Neural crest cell (in vitro differentiated cells): ENCODE measurements around the gene C1orf105. TPM values are rescaled to one million over a fixed set of nuclear protein-coding genes. Genes with fewer than 3 reads are reported as not detected.

Experiments used
- DNase-seq: peaks from one replicate; pipeline ENCODE4 v3.0.0; 2021; ENCODE audit warnings: low read depth, mixed read lengths, low spot score
- H3K27ac Mint-ChIP-seq: one replicate; pipeline ENCODE4 v1.8.0; 2021; ENCODE audit warnings: mild to moderate bottlenecking, mixed read lengths; ENCODE audit not compliant: unreplicated experiment
- H3K27me3 Mint-ChIP-seq: 2 replicates; pipeline ENCODE4 v1.8.0; 2021; ENCODE audit warnings: low read depth, mild to moderate bottlenecking, mixed read lengths
- H3K36me3 Mint-ChIP-seq: 2 replicates; pipeline ENCODE4 v1.8.0; 2021; ENCODE audit warnings: low read depth, mild to moderate bottlenecking, mixed read lengths
- H3K4me1 Mint-ChIP-seq: 2 replicates; pipeline ENCODE4 v1.8.0; 2021; ENCODE audit warnings: mixed read lengths
- H3K4me3 Mint-ChIP-seq: one replicate; pipeline ENCODE4 v1.8.0; 2021; ENCODE audit warnings: mild to moderate bottlenecking, mixed read lengths
- H3K9me3 Mint-ChIP-seq: 2 replicates; pipeline ENCODE4 v1.8.0; 2021; ENCODE audit warnings: mixed read lengths
- CTCF ChIP-seq: fragments of 200-600 bp; sonication (generic); conservative IDR thresholded peaks from 2 replicates; pipeline ENCODE4 v1.5.0; 2021; ENCODE audit warnings: antibody characterized with exemption, mild to moderate bottlenecking
- total RNA-seq: library from RNA; stranded (reverse); gene quantifications from 2 replicates; pipeline ENCODE4 v1.2.1, GENCODE V29; 2021

The C1orf105 gene
- total RNA-seq, 1 donor from 2014 or later = not detected

GRCh38 chr1:172411791-172412338, 8.6 kb upstream of the C1orf105 start:
- H3K4me3 Mint-ChIP-seq = no peak overlapping the region
- H3K27me3 Mint-ChIP-seq = no peaks in the 10 kb centered on the region
- H3K9me3 Mint-ChIP-seq = no peaks in the 10 kb centered on the region
- TF ChIP-seq CTCF = no peak
- DNase-seq = no peak
- no peak overlapping the region for H3K27ac Mint-ChIP-seq
- peaks cover 2% of the 10 kb centered on the region for H3K36me3 Mint-ChIP-seq
- no peaks in the 10 kb centered on the region for H3K4me1 Mint-ChIP-seq

GRCh38 chr1:172414331-172414730, 6.2 kb upstream of the C1orf105 start:
- Mint-ChIP-seq H3K27ac (no peak overlapping the region), H3K4me1 (peaks cover 7% of the 10 kb centered on the region), H3K36me3 (peaks cover 2% of the 10 kb centered on the region), H3K4me3 (no peak overlapping the region), H3K27me3 (no peaks in the 10 kb centered on the region), H3K9me3 (no peaks in the 10 kb centered on the region)
- TF ChIP-seq CTCF = no peak
- no peak for DNase-seq

- TF ChIP-seq CTCF = no peak
- DNase-seq = no peak
- H3K27ac Mint-ChIP-seq = no peak overlapping the region
- no peak overlapping the region for H3K4me3 Mint-ChIP-seq
- peaks cover 2% of the 10 kb centered on the region for H3K36me3 Mint-ChIP-seq
- H3K27me3 Mint-ChIP-seq = no peaks in the 10 kb centered on the region
- H3K4me1 Mint-ChIP-seq = peaks cover 7% of the 10 kb centered on the region
- no peaks in the 10 kb centered on the region for H3K9me3 Mint-ChIP-seq
Measured at GRCh38 chr1:172416496-172417035, 3.9 kb upstream of the C1orf105 start.

GRCh38 chr1:172417557-172417956, 2.9 kb upstream of the C1orf105 start:
- H3K27me3 Mint-ChIP-seq = no peaks in the 10 kb centered on the region
- peaks cover 7% of the 10 kb centered on the region for H3K4me1 Mint-ChIP-seq
- H3K27ac Mint-ChIP-seq = no peak overlapping the region
- DNase-seq = no peak
- H3K9me3 Mint-ChIP-seq = no peaks in the 10 kb centered on the region
- H3K4me3 Mint-ChIP-seq = no peak overlapping the region
- H3K36me3 Mint-ChIP-seq = no peaks in the 10 kb centered on the region
- TF ChIP-seq CTCF = no peak

GRCh38 chr1:172421974-172422604, 1.6 kb downstream of the C1orf105 start:
- Mint-ChIP-seq H3K36me3 (no peaks in the 10 kb centered on the region), H3K27ac (no peak overlapping the region), H3K27me3 (no peaks in the 10 kb centered on the region), H3K9me3 (no peaks in the 10 kb centered on the region), H3K4me3 (no peak overlapping the region), H3K4me1 (peaks cover 7% of the 10 kb centered on the region)
- no peak for TF ChIP-seq CTCF
- DNase-seq = no peak
